ENCODE measurements around the gene KRTAP17-1.

Gene KRTAP17-1

GRCh38 chr17:41325126-41325525 is 9.6 kb upstream of the KRTAP17-1 start:
- FAIRE-seq, result no peak
- TF ChIP-seq SPI1 (IDR thresholded peaks at IDR 0.05; ENCODE audit: low read depth, low read length), result no peak
- TF ChIP-seq POU2F2 (IDR thresholded peaks at IDR 0.05; ENCODE audit: low read depth, low read length), result no peak
- no peak for TF ChIP-seq TAF1 (IDR thresholded peaks at IDR 0.05; ENCODE audit: low read depth, low read length)
- no peak for TF ChIP-seq PAX5 (IDR thresholded peaks at IDR 0.05; ENCODE audit: insufficient read depth, low read length, severe bottlenecking)
- no peak for TF ChIP-seq POLR2AphosphoS5 (IDR thresholded peaks at IDR 0.05; ENCODE audit: low read depth, low read length)
- no peak for TF ChIP-seq POLR2A (IDR thresholded peaks at IDR 0.05; ENCODE audit: low read depth, low read length)
- DNase-seq (ENCODE audit: insufficient read length, low spot score), result no peak

- DNase-seq (ENCODE audit: insufficient read length, low spot score) (no peak), FAIRE-seq (no peak)
- no peak for TF ChIP-seq POU2F2 (IDR thresholded peaks at IDR 0.05; ENCODE audit: low read depth, low read length)
- no peak for TF ChIP-seq POLR2AphosphoS5 (IDR thresholded peaks at IDR 0.05; ENCODE audit: low read depth, low read length)
- no peak for TF ChIP-seq SPI1 (IDR thresholded peaks at IDR 0.05; ENCODE audit: low read depth, low read length)
- TF ChIP-seq POLR2A (IDR thresholded peaks at IDR 0.05; ENCODE audit: low read depth, low read length), result no peak
- TF ChIP-seq PAX5 (IDR thresholded peaks at IDR 0.05; ENCODE audit: insufficient read depth, low read length, severe bottlenecking), result no peak
- TF ChIP-seq TAF1 (IDR thresholded peaks at IDR 0.05; ENCODE audit: low read depth, low read length), result no peak
Measured at GRCh38 chr17:41324180-41325075, 8.9 kb upstream of the KRTAP17-1 start.

- TF ChIP-seq TAF1 (IDR thresholded peaks at IDR 0.05; ENCODE audit: low read depth, low read length) (no peak), POU2F2 (IDR thresholded peaks at IDR 0.05; ENCODE audit: low read depth, low read length) (no peak), SPI1 (IDR thresholded peaks at IDR 0.05; ENCODE audit: low read depth, low read length) (no peak)
- FAIRE-seq, result no peak
- no peak for DNase-seq (ENCODE audit: insufficient read length, low spot score)
Measured at GRCh38 chr17:41322903-41323895, 7.7 kb upstream of the KRTAP17-1 start.

GRCh38 chr17:41322094-41322902 is 6.8 kb upstream of the KRTAP17-1 start:
- TF ChIP-seq TAF1 (IDR thresholded peaks at IDR 0.05; ENCODE audit: low read depth, low read length), result no peak
- TF ChIP-seq POU2F2 (IDR thresholded peaks at IDR 0.05; ENCODE audit: low read depth, low read length), result no peak
- TF ChIP-seq POLR2A (IDR thresholded peaks at IDR 0.05; ENCODE audit: low read depth, low read length), result no peak
- no peak for TF ChIP-seq PAX5 (IDR thresholded peaks at IDR 0.05; ENCODE audit: insufficient read depth, low read length, severe bottlenecking)
- no peak for TF ChIP-seq SPI1 (IDR thresholded peaks at IDR 0.05; ENCODE audit: low read depth, low read length)
- no peak for TF ChIP-seq POLR2AphosphoS5 (IDR thresholded peaks at IDR 0.05; ENCODE audit: low read depth, low read length)
- DNase-seq (ENCODE audit: insufficient read length, low spot score), result no peak
- FAIRE-seq, result peak; percentile 20

- TF ChIP-seq SPI1 (IDR thresholded peaks at IDR 0.05; ENCODE audit: low read depth, low read length), result no peak
- TF ChIP-seq TAF1 (IDR thresholded peaks at IDR 0.05; ENCODE audit: low read depth, low read length), result no peak
- no peak for TF ChIP-seq POU2F2 (IDR thresholded peaks at IDR 0.05; ENCODE audit: low read depth, low read length)
- TF ChIP-seq PAX5 (IDR thresholded peaks at IDR 0.05; ENCODE audit: insufficient read depth, low read length, severe bottlenecking), result no peak
- no peak for TF ChIP-seq POLR2AphosphoS5 (IDR thresholded peaks at IDR 0.05; ENCODE audit: low read depth, low read length)
- TF ChIP-seq POLR2A (IDR thresholded peaks at IDR 0.05; ENCODE audit: low read depth, low read length), result no peak
- FAIRE-seq (no peak), DNase-seq (ENCODE audit: insufficient read length, low spot score) (no peak)
Measured at GRCh38 chr17:41318231-41318630, 2.7 kb upstream of the KRTAP17-1 start.

GRCh38 chr17:41315814-41316445 is 420 bp upstream of the KRTAP17-1 start:
- DNase-seq (ENCODE audit: insufficient read length, low spot score) (no peak), FAIRE-seq (no peak)
- TF ChIP-seq TAF1 (IDR thresholded peaks at IDR 0.05; ENCODE audit: low read depth, low read length) (no peak), SPI1 (IDR thresholded peaks at IDR 0.05; ENCODE audit: low read depth, low read length) (no peak), POLR2AphosphoS5 (IDR thresholded peaks at IDR 0.05; ENCODE audit: low read depth, low read length) (no peak), POLR2A (IDR thresholded peaks at IDR 0.05; ENCODE audit: low read depth, low read length) (no peak), PAX5 (IDR thresholded peaks at IDR 0.05; ENCODE audit: insufficient read depth, low read length, severe bottlenecking) (no peak), POU2F2 (IDR thresholded peaks at IDR 0.05; ENCODE audit: low read depth, low read length) (no peak)

GRCh38 chr17:41311111-41311510 is 4.4 kb downstream of the KRTAP17-1 start:
- TF ChIP-seq SPI1 (IDR thresholded peaks at IDR 0.05; ENCODE audit: low read depth, low read length), result no peak
- TF ChIP-seq PAX5 (IDR thresholded peaks at IDR 0.05; ENCODE audit: insufficient read depth, low read length, severe bottlenecking), result no peak
- no peak for TF ChIP-seq TAF1 (IDR thresholded peaks at IDR 0.05; ENCODE audit: low read depth, low read length)
- TF ChIP-seq POLR2AphosphoS5 (IDR thresholded peaks at IDR 0.05; ENCODE audit: low read depth, low read length), result no peak
- TF ChIP-seq POU2F2 (IDR thresholded peaks at IDR 0.05; ENCODE audit: low read depth, low read length), result no peak
- no peak for TF ChIP-seq POLR2A (IDR thresholded peaks at IDR 0.05; ENCODE audit: low read depth, low read length)
- DNase-seq (ENCODE audit: insufficient read length, low spot score) (no peak), FAIRE-seq (no peak)

GRCh38 chr17:41308918-41309359 is 6.6 kb downstream of the KRTAP17-1 start, which contains the start of gene KRTAP16-1:
Gene KRTAP16-1, minus strand, starts transcription at chr17:41309309. Its CDS starts 56 bp downstream, at chr17:41309253.
- no peak for TF ChIP-seq SPI1 (IDR thresholded peaks at IDR 0.05; ENCODE audit: low read depth, low read length)
- no peak for TF ChIP-seq PAX5 (IDR thresholded peaks at IDR 0.05; ENCODE audit: insufficient read depth, low read length, severe bottlenecking)
- no peak for TF ChIP-seq POU2F2 (IDR thresholded peaks at IDR 0.05; ENCODE audit: low read depth, low read length)
- no peak for TF ChIP-seq POLR2AphosphoS5 (IDR thresholded peaks at IDR 0.05; ENCODE audit: low read depth, low read length)
- TF ChIP-seq POLR2A (IDR thresholded peaks at IDR 0.05; ENCODE audit: low read depth, low read length), result no peak
- TF ChIP-seq TAF1 (IDR thresholded peaks at IDR 0.05; ENCODE audit: low read depth, low read length), result no peak
- FAIRE-seq, result no peak
- DNase-seq (ENCODE audit: insufficient read length, low spot score), result no peak

Data from GM12891 (cell line).